DOHH2 (cell line): ENCODE measurements around the gene FILIP1L.

Source experiments
- CTCF ChIP-seq: fragments of 200-600 bp; sonication (generic); IDR thresholded peaks from one replicate; pipeline ENCODE4 v1.5.1; 2014; ENCODE audit warnings: antibody characterized with exemption, mild to moderate bottlenecking, low read depth, low read length; ENCODE audit not compliant: poor library complexity, severe bottlenecking
- EZH2phosphoT487 ChIP-seq: fragments of 200-600 bp; sonication (generic); IDR thresholded peaks from 2 replicates; pipeline ENCODE4 v1.6.1; 2017; ENCODE audit warnings: borderline replicate concordance, mild to moderate bottlenecking, antibody characterized with exemption, low read length, moderate library complexity, mixed read lengths

GRCh38 chr3:99872923-99873254 lies 241.4 kb downstream of the FILIP1L start:
- no peak for TF ChIP-seq CTCF
- no peak for TF ChIP-seq EZH2phosphoT487
